GM18498 (cell line): ENCODE data around the gene NOVA2.

Experiments used
- ATAC-seq: cut with Tn5 transposase; IDR thresholded peaks from one replicate; pipeline ENCODE4 v1.9.1; 2021; ENCODE audit warnings: mild to moderate bottlenecking, moderate library complexity; ENCODE audit not compliant: unreplicated experiment

NOVA2 gene

DNA sequence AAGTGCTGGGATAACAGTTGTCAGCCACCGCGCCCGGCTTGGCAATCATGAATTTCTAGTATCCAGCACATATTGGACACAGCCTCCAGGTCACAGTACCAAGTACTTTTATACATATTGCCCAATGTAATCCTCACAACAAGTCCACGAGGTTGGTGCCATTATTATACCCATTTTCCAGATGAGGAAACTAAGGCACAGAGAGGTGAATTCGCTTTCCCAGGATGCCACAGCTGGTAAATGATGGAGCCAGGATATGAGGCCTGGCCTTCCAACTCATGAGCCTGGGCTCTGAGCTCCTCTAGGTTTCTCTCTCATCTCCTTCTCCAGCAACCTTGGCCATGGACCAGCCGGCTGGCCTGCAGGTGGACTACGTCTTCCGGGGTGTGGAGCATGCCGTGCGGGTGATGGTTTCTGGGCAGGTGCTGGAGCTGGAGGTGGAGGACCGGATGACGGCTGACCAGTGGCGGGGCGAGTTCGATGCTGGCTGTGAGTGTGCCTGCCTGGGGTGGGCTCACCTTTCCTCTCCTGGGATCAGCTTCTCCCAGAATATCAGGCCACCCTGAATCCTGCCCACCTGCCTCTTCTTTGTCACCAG lies 29.1 kb upstream of the NOVA2 start:
- no peak for ATAC-seq

DNA sequence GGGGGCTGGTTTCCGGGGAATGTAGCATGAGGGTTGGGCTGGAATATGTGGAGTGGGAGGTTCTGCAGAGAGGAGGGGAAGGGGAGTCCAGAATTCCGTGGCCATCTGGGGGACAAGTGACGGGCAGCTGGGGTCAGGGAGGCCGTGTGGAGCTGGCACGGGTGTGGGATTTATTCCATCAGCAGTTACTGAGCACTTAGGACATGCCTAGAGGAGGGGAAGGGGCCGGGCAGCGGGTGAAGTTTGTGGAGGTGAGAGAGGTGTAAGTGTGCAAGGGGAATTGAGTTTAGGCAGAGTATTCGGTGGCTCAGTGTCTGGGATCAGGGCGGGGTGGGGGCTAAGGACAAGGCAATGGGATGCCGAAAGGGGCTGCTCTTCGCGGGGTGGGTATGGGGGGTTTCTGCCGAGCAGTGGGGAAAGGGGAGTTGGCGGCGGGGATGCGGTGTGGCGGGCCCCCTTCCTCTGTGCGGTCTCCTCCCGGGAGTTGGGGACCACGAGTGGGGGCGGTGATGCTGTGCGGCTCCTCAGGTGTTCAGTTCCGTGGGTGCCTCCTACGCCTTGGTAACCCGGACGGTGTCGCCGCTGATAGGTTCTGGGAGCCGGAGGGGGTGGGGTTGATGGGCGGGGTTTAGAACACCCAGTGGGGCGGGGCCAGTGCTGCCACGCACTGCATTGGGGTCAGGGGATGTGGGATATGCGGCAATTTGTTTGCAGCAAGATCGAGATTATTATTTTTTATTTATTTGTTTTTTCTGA lies 27.0 kb upstream of the NOVA2 start:
- no peak for ATAC-seq

DNA sequence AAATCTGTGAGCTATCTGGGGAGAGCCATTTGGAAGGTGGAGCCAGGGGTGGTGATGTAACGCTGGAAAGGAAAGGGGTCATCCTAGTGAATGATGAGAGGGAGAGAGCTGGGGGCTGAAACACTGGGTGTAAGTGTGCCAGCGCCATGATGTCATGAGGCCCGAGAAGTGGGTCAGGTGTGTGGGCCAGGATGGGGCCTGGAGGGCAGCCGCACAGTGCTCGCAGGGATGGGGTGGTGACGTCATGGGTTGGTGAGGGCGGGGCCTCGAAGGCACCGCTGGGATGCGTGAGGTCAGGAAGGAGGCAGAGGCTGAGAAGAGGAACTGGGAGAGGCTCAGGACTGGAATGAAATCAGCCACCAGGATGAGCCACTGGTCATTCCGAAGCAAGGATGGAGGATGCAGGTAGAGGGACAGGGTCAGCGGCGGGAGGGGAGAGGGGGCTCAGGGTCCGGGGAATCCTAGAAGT lies 26.0 kb upstream of the NOVA2 start:
- ATAC-seq: no peak

DNA sequence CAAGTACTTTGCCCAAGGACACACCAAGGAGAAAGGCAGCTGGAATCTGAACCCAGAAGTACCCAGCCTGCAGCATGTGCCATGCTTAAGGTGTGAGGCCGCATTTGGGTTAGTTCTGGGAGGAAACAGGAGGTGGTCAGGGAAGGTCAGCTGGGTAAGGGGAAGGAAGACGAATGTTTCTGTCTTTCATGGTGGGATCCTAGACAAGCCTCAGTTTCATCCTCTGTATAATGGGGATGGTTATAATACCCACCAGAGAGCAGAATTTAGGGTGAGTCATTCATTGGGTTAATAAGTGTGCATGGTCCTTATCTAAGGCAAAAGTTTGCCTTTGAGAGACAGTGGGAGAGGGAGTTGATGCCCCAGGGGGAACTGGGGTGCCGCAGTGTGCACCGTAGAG lies 25.2 kb upstream of the NOVA2 start:
- ATAC-seq: no peak

DNA sequence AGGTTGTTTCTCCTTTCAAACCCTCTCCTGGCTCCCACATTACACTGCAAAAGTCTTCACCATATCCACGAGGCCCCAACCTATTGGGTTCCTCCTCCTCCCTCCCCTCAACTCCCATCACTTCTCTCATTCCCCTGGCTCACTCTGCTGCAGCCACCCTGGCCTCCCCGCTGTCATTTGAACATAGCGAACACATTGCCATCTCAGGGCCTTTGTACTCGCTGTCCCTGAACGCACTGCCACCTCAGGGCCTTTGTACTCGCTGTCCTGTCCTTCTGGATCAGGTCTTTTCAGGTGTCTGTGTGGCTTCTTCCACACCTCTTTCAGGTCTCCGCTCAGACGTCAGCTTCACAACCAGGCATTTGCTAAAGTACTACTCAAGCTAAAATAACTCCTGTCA lies 23.3 kb upstream of the NOVA2 start:
- ATAC-seq: no peak

DNA sequence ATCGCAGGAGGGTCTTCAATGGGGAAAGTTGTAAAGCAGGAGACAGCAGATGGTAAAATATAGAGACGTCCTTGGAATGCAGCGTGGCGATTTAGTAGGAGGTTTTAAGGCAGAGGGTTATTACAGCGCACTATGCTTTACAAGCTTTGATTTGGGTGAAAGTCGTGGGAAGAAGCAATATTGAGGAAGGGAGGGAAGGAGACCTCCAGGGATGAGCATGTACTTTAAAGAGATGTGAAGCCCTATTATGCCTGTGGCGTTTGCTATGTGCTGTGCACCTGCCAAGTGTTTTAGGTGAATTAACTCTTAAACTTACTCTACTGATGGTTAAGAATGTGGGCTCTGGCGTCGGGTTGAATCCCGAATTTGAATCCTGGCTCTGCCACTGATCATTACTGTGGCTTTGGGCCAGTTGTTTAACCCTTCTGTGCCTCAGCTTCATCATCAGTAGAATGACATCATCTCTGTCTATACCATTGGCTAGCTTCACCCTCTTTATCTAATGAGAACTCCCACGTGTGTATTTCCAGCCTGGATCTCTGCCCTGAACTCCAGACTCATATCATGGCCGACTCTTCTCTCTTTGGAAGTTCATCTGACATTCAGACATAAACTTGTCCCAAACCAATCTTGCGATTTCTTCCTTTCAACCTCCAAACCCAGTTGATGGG lies 22.2 kb upstream of the NOVA2 start:
- no peak for ATAC-seq

DNA sequence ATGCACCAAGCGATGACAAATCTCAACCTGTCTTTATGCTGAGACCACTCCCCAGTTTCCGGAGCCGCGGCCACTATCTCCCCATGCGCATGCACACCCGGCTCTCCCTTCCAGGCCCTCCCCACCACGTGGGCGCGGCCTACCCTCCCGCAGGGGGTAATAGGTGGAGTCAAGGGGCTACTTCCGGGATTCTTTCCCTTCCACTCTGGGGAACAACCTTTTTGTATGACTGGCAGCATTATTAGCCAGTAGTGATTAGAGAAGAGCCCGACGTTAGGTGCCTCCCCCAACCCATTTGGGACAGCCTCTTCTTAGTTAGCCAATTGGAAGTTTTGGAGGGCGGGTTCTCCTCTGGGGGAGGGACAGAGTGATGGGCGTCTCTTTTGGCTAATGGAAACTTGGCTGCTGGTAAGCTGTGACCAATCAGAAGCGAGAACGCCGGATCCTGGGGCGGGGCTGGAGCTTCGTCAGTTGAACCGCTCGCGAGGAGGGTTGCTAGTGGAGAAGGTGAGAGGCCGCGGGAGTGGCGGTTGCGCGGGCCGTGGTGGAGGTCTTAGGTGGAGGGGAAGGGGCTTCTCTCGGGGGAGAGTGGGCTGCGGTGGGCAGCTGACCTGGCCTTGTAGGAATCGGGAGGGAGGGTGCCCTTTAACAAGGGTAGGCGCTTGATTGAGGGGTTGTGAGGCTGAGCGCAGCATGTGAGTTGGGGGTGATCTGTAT lies 21.5 kb upstream of the NOVA2 start, which contains the start of gene CCDC61:
Gene CCDC61 (plus strand): TSS at position 470 of the 717 bp plus-strand sequence. CDS start 7,552 bp downstream, outside the sequence.
- peak; percentile 97 for ATAC-seq

DNA sequence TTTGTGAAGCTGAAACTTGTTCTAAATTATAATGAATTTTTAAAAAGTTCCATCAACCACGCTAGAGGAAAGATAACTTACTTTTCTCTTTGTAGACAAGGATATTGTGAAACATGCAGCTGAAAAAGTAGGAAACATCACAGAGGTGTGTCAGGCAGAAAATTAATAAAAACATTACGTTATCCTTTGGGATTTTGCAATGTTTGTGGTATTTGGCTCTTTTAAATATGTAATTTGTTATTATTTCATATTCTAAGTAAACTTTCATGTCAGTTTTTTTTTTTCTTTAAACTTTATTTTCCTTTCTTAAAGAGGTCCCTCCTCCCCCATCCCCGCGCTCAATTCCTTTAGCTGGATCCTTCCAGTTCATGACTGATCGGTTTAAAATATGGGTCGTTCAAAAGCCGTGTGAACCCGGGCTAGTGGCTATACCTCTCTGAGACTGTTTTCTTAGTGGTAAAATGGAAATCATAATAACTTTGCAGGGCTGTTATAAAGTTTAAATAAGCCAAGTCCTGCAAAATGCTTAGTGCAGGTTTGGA lies 20.9 kb upstream of the NOVA2 start:
- peak; percentile 1 for ATAC-seq

DNA sequence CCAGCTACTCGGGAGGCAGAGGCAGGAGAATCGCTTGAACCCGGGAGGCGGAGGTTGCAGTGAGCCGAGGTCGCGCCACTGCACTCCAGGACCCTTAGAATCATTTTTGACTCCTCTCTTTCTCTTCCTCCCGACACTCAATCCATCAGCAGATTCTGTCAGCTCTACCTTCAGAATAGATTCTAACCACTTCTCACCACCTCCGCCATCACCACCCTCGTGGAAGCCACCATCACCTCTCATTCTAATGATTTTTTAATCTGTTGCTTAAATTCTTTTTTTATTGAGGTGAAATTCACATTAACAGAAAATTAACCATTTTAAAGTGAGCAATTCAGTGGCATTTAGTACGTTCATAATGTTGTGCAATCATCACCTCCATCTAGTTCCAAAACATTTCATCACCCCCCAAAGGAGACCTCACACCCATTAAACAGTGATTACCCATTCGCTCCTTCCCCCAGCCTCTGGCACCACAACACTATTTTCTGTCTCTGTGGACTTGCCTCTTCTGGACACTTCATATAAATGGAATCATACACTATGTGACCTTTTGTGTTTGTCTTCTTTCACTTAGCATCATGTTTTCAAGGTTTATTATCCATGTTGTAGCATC lies 16.6 kb upstream of the NOVA2 start:
- no peak for ATAC-seq

DNA sequence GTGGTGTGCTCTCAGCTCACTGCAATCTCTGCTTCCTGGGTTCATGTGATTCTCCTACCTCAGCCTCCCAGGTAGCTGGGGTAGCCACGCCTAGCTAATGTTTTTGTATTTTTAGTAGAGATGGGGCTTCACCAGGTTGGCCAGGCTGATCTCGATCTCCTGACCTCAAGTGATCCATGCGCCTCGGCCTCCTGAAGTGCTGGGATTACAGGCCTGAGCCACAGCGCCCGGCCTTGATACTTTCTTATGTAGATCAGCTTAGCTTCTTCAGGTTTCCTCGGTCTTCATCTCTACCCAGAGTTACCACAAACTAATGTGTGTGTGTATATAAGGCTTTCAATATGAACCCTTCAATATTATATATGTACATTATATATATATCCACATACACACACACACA lies 11.7 kb upstream of the NOVA2 start:
- no peak for ATAC-seq

DNA sequence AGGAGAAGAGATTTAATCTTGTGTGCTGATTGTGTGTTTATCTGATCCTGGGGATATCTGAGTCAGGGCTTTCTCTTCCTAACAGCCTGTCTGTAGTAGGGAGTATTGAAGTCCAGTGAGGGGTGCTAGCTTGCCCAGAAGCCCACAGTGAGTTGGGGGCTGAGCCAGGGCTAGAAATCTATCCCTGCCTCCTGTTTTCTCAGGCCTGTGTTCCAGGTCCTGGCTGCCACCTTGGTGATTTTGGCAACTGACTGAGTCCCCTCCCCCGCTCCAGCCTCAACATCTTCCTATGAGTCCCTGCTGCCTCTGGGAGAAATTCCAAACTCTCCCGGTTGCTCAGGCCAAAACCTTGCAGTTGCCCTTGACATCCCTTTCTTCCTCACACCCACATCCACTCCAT lies 7.7 kb upstream of the NOVA2 start:
- no peak for ATAC-seq

DNA sequence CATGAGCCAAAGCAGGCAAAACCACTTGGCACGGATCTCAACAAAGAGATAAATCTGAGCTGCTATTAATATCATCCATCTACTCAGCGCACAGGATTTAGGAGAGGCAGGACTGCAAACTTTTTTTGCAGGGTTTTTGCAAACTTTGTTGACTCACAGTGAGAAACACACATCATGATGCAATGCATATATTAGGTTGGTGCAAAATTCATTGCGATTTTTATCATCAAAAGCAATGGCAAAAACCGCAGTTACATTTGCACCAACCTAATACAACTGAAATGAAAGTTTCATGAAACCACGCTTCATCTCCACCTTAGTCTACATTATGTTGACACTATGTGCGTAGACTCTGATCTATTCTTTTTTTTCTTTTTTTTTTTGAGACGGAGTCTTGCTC lies 4.5 kb upstream of the NOVA2 start:
- no peak for ATAC-seq

DNA sequence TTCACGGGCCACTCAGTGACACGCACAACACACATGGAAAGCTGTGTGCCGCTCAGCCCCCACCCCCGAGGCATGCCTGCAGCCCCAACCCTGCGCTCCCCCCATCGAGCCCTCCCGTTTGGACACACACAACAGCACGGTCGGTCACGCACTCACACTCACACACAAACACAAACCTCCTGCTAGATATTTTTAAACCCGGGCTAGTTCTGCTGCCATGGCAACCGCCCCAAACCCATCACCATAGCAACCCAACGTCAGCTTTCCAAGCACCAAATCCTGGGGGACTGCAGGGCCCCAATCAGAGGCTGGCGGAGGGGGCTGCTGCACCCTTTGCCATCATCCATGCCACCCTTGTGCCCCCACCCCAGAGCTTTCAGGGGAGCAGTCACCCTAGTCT lies 2.5 kb upstream of the NOVA2 start:
- no peak for ATAC-seq

DNA sequence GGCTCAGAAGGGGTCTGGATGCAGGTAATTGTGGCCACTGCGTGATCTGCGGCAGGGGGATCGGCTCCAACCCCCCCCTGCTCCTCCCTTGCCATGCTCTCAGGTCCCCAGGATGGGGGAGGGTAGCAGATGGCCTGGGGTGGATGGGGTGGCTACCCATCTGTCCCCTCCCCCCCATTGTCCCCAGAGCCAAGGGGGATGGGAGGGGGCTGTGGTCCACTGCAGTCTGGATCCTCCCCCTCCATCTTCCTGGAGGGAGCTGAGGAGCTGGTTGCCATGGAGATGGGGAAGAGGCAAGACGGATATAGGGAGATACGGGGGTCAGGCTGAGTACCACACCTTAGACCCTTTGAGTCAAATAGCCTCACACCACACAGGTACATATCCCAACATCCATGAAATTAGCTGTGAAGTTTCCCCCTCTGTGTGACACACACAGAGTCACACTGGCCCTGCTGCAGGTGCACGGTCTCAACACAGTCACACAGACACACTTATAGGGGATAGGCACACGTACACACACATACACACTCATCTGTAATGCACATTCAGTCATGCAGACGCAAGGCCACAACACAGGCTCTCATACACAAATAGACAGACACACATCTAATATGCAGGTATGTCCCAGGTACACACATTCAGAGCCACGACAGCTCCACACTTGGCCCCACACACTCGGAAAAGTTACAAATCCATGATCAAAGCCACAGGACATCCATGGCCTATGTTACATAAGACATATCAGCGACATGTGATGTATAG lies 1.8 kb upstream of the NOVA2 start:
- ATAC-seq: no peak

DNA sequence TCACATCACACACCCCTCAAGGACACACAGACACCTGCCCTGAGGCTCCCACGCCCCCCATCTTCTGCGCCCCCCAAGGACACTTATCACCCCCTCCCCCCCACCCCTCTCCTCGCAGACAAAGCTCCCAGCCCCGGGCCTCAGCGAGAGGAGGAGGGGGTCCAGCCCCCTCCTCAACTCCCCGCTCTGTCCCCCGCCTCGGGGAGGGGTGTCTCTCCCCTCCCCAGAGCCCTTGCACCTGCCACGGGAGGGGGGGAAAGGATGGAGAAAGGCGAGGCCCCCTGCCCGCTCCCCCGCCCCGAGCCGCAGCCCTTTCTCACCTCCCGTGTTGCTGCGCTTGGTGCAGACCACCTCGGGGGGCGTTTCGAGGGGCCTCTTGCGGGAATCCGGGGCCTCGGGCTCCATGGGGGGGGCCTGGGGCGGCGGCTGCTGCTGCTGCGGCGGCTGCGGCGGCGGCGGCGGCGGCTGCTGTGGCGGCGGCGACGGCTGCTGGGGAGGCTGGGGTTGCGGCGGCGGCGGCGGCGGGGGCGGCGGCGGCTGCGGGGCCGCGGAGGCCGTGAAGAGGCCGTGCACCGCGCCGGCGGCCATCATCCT lies 621 bp downstream of the NOVA2 start:
- ATAC-seq: no peak

DNA sequence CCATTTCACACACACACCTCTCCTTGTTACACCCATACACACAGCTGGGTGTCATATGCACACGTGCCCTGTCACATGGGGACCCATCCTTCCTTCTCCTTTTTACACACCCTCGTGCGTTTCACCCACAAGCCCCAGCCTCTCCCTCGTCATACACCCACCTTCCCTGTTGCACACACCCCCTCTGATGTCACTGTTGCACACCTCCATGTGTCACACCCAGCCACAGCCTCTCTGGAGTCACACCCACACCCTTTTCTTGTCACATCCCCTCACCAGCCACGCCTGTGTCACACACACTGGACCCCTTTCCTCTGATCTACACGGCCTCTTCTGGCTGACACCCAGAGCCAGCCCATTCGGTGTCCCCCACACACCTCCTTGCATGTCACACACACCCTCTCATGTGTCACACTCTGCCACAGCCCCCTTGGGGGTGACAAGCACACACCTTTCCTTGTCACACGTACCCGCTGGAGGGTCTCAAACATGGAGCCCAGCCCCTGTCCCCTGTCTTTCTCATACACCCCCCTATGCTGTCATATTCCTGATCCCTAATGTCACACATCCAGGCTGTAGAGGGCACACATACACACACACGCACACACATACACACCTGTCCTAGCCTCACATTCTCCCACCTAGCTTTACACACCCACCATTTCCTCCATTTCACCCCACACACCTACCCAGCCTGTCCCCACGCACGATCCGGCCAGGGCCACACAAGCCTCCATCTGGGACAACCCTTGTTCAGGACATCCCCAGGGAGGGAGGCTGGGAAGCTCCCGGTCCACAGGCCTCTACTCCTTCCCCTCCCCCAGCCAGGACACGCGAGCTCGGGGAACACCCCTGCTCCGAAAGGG lies 1.4 kb downstream of the NOVA2 start:
- no peak for ATAC-seq

DNA sequence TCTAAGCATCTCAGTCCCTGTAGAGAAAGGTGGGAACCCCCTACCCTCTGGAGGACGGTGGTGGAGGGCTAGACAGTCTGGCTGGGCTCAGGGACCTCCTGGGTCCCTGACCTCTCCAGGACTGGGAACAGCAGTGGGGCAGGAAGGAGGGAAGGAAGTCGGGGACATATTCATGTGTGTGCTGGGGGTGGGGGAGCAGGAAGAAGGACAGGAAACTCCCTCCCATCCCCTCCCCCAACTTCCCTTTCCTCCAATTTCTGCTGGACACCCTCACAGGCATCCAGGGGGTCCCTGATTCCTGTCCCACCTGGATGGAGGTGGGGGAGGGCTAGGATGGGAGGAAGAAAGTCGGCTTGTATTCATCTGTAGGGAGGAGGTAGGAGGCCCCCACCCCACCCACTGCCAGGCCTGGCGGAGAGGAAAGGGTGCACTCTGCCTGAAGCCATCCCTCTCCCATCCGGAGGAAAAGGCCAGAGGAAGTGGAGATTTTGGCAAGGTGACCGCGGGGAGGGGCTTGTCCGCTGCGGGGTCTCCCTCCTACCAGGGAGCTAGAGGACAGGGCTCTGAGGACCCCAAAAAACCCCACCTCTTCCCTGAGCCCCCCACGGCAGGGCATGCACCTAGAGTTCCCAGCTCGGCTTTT lies 2.3 kb downstream of the NOVA2 start:
- no peak for ATAC-seq

DNA sequence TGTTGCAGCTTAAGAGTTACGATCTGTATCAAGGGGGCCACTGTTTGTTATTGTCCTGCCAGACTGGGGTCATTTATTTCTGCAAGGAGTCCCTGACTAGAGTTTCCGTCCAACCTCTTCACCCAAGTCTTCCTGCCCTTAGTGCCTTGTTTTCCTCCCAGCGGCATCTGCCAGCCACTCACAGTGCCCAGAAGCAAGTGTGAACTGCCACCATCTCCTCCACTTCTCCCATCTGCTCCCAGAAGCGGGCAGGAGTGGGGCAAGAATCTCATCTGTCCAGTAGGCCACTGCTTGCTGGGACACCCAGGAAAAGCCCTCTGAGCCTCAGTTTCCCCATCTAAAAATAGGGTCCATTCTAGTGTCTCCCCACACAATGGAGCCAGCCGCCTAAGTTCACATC lies 4.0 kb downstream of the NOVA2 start:
- ATAC-seq: no peak
